Activated T-cell treated with anti-CD3 and anti-CD28 coated beads for 24 hours (primary cell): ENCODE data around the gene OGDH.
"Not testable (repeated sequence)": the region's sequence is repeated elsewhere in the genome, so short reads cannot be mapped to it uniquely, and the experiment has no call there.

Experiments
- DNase-seq: peaks from one replicate; pipeline ENCODE4 v3.0.0-alpha.2; 2020; ENCODE audit warnings: low read depth

OGDH gene

GRCh38 chr7:44673324-44673723, 66.9 kb downstream of the OGDH start:
- no peak for DNase-seq

- no peak for DNase-seq
Measured at GRCh38 chr7:44673771-44674170, 67.3 kb downstream of the OGDH start.

DNA sequence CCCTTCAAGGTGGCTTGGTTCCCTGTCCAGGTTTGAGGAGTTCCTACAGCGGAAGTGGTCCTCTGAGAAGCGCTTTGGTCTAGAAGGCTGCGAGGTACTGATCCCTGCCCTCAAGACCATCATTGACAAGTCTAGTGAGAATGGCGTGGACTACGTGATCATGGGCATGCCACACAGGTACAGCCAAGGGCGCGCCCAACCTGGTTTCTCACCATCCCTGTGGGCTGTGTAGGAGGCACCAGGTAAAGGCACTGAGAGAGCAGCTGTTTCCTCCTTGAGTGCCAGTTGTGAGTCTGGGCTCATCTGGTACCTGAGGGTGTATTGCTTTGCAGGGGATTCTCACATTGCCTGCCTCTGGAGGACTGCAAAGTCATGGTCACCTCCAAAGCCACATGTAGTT, 68.0 kb downstream of the OGDH start:
- no peak for DNase-seq

DNA sequence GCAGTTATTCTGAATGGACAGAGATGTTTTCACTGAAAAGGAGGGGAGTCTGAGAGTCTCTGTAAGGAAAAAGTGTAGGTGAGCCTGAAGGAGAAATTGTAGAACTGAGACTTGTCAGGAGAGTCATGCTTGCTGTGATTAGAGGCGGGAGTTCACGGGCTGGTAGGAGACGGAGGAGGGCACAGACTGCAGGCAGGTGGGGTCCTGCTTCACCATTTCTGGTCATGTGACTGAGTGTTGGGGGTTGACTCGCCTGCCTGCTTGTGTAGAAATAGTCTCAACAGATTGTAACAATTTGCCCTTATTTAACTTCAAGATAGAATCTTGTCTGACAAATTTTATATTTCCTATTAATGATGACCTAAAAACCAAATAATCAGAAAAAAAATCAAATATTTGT, 70.3 kb downstream of the OGDH start:
- DNase-seq: no peak

GRCh38 chr7:44678101-44678470, 71.7 kb downstream of the OGDH start:
- DNase-seq: no peak

DNA sequence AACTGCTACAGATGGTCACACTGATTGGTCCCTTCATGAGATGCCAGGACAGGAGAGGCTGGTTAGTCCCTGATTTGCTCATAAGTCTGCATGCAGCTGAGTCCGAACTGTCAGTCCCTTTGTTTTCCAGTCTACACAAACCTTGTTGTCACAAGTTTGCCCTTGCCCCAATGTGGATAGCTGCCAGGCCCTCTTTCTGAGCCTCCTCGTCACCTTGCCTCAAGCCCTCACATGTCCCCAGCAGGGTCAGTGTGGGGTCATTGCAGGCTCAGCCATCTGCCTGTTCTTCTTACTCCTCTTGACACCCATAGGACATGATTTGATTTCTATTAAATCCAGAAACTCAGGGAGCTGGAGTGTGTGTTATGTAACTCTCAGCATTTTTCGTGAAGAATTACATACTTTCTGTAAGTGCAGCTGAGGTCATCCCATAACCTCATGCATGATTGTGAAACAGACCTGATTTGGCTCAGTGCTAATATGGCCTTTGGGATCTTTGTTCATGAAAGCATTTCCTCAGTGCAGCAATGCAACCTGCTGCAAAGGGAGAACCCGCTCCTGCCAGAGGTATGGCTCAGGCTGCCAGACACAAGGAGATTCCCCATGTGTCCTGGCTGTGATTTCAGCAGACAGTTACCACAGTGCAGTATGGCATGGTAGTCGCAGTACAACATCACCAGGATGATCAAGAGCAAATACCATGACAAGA, 72.2 kb downstream of the OGDH start:
- no peak for DNase-seq

DNA sequence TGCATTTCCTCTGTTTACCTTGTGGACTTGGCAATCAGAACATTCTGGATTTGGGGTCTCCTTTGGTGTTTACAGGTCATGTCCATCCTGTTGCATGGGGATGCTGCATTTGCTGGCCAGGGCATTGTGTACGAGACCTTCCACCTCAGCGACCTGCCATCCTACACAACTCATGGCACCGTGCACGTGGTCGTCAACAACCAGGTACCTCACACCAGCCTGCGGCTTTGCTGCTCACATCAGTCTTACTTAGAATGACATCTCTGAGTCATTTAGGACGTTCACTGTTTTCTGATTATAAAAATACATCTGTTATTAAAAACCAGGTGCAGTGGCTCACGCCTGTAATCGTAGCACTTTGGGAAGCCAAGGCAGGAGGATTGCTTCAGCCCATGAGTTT, 75.2 kb downstream of the OGDH start:
- DNase-seq: no peak

- DNase-seq: no peak
Measured at GRCh38 chr7:44685723-44686122, 79.3 kb downstream of the OGDH start.

DNA sequence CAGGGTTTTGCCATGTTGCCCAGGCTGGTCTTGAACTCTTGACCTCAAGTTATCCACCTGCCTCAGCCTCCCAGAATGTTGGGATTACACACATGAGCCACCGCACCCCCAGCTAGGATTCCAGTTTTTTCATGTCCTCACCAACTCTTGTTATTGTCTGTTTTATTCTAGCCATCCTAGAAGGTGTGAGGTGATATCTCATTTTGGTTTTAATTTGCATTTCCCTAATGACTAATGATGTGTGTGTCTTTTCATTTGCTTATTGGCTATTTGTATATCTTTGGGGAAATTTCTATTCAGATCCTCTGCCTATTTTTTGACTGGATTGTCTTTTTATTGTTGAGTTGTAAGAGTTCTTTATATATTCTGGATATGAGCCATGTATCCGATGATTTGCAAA, 83.0 kb downstream of the OGDH start:
- no peak for DNase-seq

- no peak for DNase-seq
Measured at GRCh38 chr7:44693641-44694313, 87.3 kb downstream of the OGDH start.

- no peak for DNase-seq
Measured at GRCh38 chr7:44694326-44694725, 87.9 kb downstream of the OGDH start.

GRCh38 chr7:44694766-44695165, 88.3 kb downstream of the OGDH start:
- DNase-seq: no peak

- no peak for DNase-seq
Measured at GRCh38 chr7:44695756-44696155, 89.3 kb downstream of the OGDH start.

- DNase-seq: no peak
Measured at GRCh38 chr7:44696728-44697127, 90.3 kb downstream of the OGDH start.

GRCh38 chr7:44697136-44698045, 91.0 kb downstream of the OGDH start:
- no peak for DNase-seq

- DNase-seq: no peak
Measured at GRCh38 chr7:44698046-44698580, 91.7 kb downstream of the OGDH start.

- not testable (repeated sequence) for DNase-seq
Measured at GRCh38 chr7:44699598-44699997, 93.2 kb downstream of the OGDH start.

DNA sequence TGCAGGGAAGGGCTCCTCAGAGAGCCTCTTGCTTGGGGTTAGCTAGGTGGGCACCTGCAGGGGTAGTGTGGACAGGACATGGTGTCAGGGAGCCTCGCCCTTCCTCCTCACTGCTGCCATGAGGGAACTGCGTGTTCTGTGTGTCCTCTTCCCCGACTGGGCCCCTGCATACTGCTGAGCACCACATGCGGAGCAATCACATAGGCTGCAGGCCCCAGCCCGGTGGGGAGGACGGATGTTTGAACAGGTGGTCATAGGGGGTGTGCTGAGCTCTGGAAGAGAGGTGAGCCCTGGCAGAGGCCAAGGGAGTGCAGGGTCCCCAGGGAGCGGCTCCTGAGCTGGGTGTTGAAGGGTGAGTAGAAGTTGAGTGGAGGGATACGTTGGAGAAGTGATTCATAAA, 93.9 kb downstream of the OGDH start:
- DNase-seq: no peak

DNA sequence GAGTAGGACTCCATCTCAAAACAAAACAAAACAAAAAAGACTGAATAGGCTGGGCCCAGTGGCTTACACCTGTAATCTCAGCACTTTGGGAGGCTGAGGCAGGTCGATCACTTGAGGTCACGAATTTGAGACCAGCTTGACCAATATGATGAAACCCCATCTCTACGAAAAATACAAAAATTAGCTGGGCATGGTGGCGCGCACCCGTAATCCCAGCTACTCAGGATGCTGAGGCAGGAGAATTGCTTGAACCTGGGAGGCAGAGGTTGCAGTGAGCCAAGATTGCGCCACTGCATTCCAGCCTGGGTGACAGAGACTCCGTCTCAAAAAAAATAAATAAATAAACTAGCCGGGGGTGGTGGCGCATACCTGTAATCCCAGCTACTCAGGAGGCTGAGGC, 97.0 kb downstream of the OGDH start:
- not testable (repeated sequence) for DNase-seq

DNA sequence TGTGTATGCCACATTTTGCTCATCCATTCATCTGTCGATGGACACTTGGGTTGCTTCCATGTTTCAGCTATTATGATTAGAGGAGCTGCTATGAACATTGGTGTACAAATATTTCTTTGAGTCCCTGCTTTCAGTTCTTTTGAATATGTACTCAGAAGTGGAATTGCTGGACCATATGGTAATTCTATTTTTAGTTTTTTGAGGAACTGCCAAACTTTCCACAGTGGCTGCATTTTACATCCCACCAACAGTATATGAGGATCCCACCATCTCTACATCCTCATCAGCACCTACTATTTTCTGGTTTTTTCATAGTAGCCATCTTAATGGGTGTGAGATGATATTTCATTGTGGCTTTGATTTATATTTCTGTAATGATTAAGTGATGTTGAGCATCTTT, 97.5 kb downstream of the OGDH start:
- no peak for DNase-seq

GRCh38 chr7:44705434-44705833, 99.0 kb downstream of the OGDH start:
- DNase-seq: no peak

DNA sequence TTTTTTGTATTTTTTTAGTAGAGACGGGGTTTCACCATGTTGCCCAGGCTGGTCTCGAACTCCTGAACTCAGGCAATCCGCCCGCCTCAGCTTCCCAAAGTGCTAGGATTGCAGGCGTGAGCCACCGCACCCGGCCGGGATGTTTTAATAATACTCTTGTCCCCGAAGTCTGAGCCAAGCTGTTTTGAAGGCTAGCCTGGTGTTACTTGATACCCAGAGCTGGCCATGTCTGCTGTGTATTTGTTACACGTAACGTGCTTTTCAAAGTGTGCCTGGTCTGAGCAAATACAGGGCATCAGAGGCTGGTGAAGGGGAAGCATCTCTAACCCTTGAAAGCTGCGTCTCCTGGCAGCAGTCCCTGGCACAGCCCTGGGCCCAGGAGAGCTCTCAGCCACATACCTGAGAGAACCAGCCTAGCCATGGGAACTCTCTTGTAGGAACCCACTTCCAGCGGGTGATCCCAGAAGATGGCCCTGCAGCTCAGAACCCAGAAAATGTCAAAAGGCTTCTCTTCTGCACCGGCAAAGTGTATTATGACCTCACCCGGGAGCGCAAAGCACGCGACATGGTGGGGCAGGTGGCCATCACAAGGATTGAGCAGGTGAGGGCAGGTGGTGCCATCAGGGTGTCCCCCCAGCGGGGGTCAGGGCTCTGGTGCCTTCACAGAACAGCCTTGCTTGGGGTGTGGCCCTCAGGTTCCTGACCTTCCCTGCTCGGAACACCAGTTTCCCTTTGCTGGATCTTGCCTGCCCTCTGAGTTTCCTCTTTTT, 100.5 kb downstream of the OGDH start:
- DNase-seq: no peak
